ENCODE results near the gene MRPL27. TPM values are rescaled to one million over a fixed set of nuclear protein-coding genes. Genes with fewer than 3 reads are reported as not detected.

MRPL27 gene
- total RNA-seq, 1 experiment from 2014 or later = 79.0 TPM

DNA sequence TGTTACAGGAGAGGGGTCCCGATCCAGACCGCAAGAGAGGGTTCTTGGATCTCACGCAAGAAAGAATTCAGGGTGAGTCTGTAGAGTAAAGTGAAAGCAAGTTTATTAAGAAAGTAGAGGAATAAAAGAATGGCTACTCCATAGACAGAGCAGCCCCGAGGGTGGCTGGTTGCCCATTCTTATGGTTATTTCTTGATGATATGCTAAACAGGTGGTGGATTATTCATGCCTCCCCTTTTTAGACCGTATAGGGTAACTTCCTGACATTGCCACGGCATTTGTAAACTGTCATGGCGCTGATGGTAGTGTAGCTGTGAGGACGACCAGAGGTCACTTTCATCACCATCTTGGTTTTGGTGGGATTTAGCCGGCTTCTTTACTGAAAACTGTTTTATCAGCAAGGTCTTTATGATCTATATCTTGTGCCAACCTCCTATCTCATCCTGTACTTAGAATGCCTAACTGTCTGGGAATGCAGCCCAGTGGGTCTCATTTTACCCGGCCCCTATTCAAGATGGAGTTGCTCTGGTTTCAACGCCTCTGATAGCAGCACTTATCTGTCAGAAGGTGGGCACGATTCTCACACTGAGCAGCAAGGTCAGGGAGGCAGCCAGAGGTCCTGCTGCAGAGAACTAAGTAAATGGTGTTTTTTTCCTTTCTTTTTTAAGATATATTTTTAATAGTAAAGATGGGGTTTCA lies 53.5 kb downstream of the MRPL27 start:
- H3K27ac Mint-ChIP-seq (ENCODE audit: unreplicated experiment) = no peak overlapping the region
- TF ChIP-seq, protein P1, sequence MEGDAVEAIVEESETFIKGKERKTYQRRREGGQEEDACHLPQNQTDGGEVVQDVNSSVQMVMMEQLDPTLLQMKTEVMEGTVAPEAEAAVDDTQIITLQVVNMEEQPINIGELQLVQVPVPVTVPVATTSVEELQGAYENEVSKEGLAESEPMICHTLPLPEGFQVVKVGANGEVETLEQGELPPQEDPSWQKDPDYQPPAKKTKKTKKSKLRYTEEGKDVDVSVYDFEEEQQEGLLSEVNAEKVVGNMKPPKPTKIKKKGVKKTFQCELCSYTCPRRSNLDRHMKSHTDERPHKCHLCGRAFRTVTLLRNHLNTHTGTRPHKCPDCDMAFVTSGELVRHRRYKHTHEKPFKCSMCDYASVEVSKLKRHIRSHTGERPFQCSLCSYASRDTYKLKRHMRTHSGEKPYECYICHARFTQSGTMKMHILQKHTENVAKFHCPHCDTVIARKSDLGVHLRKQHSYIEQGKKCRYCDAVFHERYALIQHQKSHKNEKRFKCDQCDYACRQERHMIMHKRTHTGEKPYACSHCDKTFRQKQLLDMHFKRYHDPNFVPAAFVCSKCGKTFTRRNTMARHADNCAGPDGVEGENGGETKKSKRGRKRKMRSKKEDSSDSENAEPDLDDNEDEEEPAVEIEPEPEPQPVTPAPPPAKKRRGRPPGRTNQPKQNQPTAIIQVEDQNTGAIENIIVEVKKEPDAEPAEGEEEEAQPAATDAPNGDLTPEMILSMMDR (IDR thresholded peaks at IDR 0.05; ENCODE audit: unreplicated experiment) = no peak
- H3K4me3 Mint-ChIP-seq (ENCODE audit: low read depth, unreplicated experiment) = no peak overlapping the region
- BruUV-seq (replicated peaks) = no TSS peak
- no peaks in the 10 kb centered on the region for H3K4me1 Mint-ChIP-seq (ENCODE audit: low read depth, unreplicated experiment)
- intact Hi-C loops (cut with micrococcal nuclease; ENCODE audit: unreplicated experiment) = no loop called here
- H3K36me3 Mint-ChIP-seq (ENCODE audit: insufficient read depth, unreplicated experiment) = no peaks in the 10 kb centered on the region
- no peak for DNase-seq
- H3K9me3 Mint-ChIP-seq (ENCODE audit: low read depth, unreplicated experiment) = no peaks in the 10 kb centered on the region
- H3K27me3 Mint-ChIP-seq (ENCODE audit: unreplicated experiment) = peaks cover 16% of the 10 kb centered on the region
- CTCF ChIA-PET = interaction anchor here (0.6 kb wide), 1 partner anchor 387 kb away, joined by 5 read pairs; no protein-coding TSS in a partner anchor

DNA sequence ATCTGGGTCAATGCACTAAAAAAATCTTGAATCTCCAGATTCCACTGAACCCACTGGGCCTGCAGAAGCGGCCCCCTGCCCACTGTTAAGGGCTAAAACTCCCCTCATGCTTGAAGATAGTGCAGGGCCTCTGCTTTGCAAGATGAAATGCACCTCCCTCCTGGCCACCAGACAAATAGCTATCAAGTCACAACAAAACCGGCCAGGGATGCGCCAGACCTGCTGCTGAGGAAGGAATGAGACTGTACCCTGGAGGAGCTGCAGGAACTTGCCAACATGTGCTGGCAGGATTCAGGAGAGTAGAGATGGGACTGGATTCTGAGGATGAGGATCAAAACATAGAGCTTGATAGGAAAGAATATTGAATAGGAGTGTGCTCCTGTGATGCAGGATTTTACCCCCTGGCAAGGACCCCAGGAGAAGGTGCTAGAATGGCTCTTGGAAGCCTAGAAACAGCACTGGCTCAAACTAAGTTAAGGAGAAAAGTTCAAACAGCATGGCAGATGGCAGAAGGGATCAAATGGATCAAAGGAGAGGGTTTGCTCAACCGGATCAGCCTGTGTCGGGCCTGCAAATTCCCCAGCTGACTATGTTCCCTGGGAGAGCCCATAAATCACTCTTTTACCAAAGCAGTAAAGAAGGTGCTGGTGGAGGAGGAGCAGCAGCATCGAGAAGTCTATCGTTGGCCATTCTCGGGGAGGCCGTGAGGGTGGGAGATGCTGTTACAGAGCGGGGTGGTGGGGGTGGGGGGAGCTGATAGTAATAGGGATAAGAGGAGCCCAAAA lies 54.3 kb downstream of the MRPL27 start:
- H3K27me3 Mint-ChIP-seq (ENCODE audit: unreplicated experiment) = peaks cover 16% of the 10 kb centered on the region
- H3K9me3 Mint-ChIP-seq (ENCODE audit: low read depth, unreplicated experiment) = no peaks in the 10 kb centered on the region
- no peak overlapping the region for H3K27ac Mint-ChIP-seq (ENCODE audit: unreplicated experiment)
- TF ChIP-seq, protein P1 (IDR thresholded peaks at IDR 0.05; ENCODE audit: unreplicated experiment) = no peak
- CTCF ChIA-PET = no interaction called here
- BruUV-seq (replicated peaks) = no TSS peak
- intact Hi-C loops (cut with micrococcal nuclease; ENCODE audit: unreplicated experiment) = no loop called here
- no peaks in the 10 kb centered on the region for H3K4me1 Mint-ChIP-seq (ENCODE audit: low read depth, unreplicated experiment)
- DNase-seq = no peak
- H3K4me3 Mint-ChIP-seq (ENCODE audit: low read depth, unreplicated experiment) = no peak overlapping the region
- no peaks in the 10 kb centered on the region for H3K36me3 Mint-ChIP-seq (ENCODE audit: insufficient read depth, unreplicated experiment)

Other genes starting within 250 kb of the MRPL27 start
- not detected in 2 replicates for gene SAMD14, start 243.0 kb downstream of the MRPL27 start, total RNA-seq (2022)
- 74.3 and 89.7 TPM in 2 replicates for gene PPP1R9B, start 222.5 kb downstream of the MRPL27 start, total RNA-seq (2022)
- gene SGCA, start 207.2 kb downstream of the MRPL27 start, total RNA-seq (2022) = not detected in 2 replicates
- gene COL1A1, start 171.6 kb downstream of the MRPL27 start, total RNA-seq (2022) = 5.5 and 9.4 TPM in 2 replicates
- 4.8 and 8.9 TPM in 2 replicates for gene TMEM92, start 98.7 kb downstream of the MRPL27 start, total RNA-seq (2022)
- 44.3 and 49.3 TPM in 2 replicates for gene XYLT2, start 27.1 kb downstream of the MRPL27 start, total RNA-seq (2022)
- 32.6 and 33.5 TPM in 2 replicates for gene EME1, start within 50 bp of the MRPL27 start, total RNA-seq (2022)
- 205 and 212 TPM in 2 replicates for gene LRRC59, start 24.3 kb upstream of the MRPL27 start, total RNA-seq (2022)
- gene ACSF2, start 53.0 kb upstream of the MRPL27 start, total RNA-seq (2022) = 148 and 156 TPM in 2 replicates
- not detected in 2 replicates for gene CHAD, start 95.7 kb upstream of the MRPL27 start, total RNA-seq (2022)
- 42.6 and 51.1 TPM in 2 replicates for gene RSAD1, start 105.7 kb upstream of the MRPL27 start, total RNA-seq (2022)
- gene MYCBPAP, start 135.3 kb upstream of the MRPL27 start, total RNA-seq (2022) = 0.52 and 1.0 TPM in 2 replicates
- gene EPN3, start 159.6 kb upstream of the MRPL27 start, total RNA-seq (2022) = 41.9 and 45.1 TPM in 2 replicates
- 33.2 and 47.8 TPM in 2 replicates for gene SPATA20, start 174.0 kb upstream of the MRPL27 start, total RNA-seq (2022)
- gene CACNA1G, start 187.5 kb upstream of the MRPL27 start, total RNA-seq (2022) = not detected in 2 replicates

All from Calu3 (cell line).